GM21360 (cell line): ENCODE measurements around the gene TMEM187.

Experiments used
- ATAC-seq: cut with Tn5 transposase; IDR thresholded peaks from one replicate; pipeline ENCODE4 v1.9.1; 2021; ENCODE audit warnings: mild to moderate bottlenecking, moderate library complexity; ENCODE audit not compliant: unreplicated experiment

Gene TMEM187

GRCh38 chrX:153972368-153973126, at the start of gene TMEM187:
TSS of gene TMEM187 (plus strand) at chrX:153972754. CDS start at chrX:153982063, 9,309 bp downstream.
- peak; percentile 45 for ATAC-seq

GRCh38 chrX:153922932-153923857, 49.4 kb upstream of the TMEM187 start:
- no peak for ATAC-seq

GRCh38 chrX:153924149-153924861, 48.2 kb upstream of the TMEM187 start:
- no peak for ATAC-seq

- ATAC-seq, result no peak
These were observed 47.2 kb upstream of the TMEM187 start for GRCh38 chrX:153925387-153925738.

- no peak for ATAC-seq
These were observed 46.6 kb upstream of the TMEM187 start, which contains the start of gene ARHGAP4 for GRCh38 chrX:153925739-153926551. TSS of gene ARHGAP4 (minus strand) at chrX:153926264. CDS start at chrX:153926202, 62 bp downstream.

GRCh38 chrX:153926552-153926857, 46.0 kb upstream of the TMEM187 start:
- ATAC-seq, result no peak

- no peak for ATAC-seq
These were observed 45.5 kb upstream of the TMEM187 start for GRCh38 chrX:153926858-153927671.

GRCh38 chrX:153927672-153927921, 45.0 kb upstream of the TMEM187 start:
- no peak for ATAC-seq

- ATAC-seq, result peak; percentile 64
These were observed 44.4 kb upstream of the TMEM187 start for GRCh38 chrX:153927922-153928760.

GRCh38 chrX:153928846-153929245, 43.7 kb upstream of the TMEM187 start:
- no peak for ATAC-seq

- ATAC-seq, result no peak
These were observed 43.0 kb upstream of the TMEM187 start for GRCh38 chrX:153929576-153929975.

- ATAC-seq, result no peak
These were observed 42.3 kb upstream of the TMEM187 start for GRCh38 chrX:153930011-153930910.

- ATAC-seq, result no peak
These were observed 41.4 kb upstream of the TMEM187 start for GRCh38 chrX:153931151-153931550.

- ATAC-seq, result no peak
These were observed 40.8 kb upstream of the TMEM187 start for GRCh38 chrX:153931748-153932147.

GRCh38 chrX:153932220-153932915, 40.2 kb upstream of the TMEM187 start:
- no peak for ATAC-seq

- no peak for ATAC-seq
These were observed 38.8 kb upstream of the TMEM187 start for GRCh38 chrX:153933748-153934147.

- no peak for ATAC-seq
These were observed 38.3 kb upstream of the TMEM187 start for GRCh38 chrX:153934148-153934761.
